ENCODE results near the gene SYT1.
A peak's percentile ranks its signal among the peaks of the same experiment; 100 is the strongest.
"Not testable (repeated sequence)": the region's sequence is repeated elsewhere in the genome, so short reads cannot be mapped to it uniquely, and the experiment has no call there.

SYT1 gene

GRCh38 chr12:79406993-79407392 lies 542.4 kb downstream of the SYT1 start:
- DNase-seq (ENCODE audit: low read depth), result no peak

- peak; percentile 86 for DNase-seq (ENCODE audit: low read depth)
Observed at GRCh38 chr12:79407671-79408622, 543.4 kb downstream of the SYT1 start.

- no peak for DNase-seq (ENCODE audit: low read depth)
Observed at GRCh38 chr12:79408689-79409088, 544.1 kb downstream of the SYT1 start.

- DNase-seq (ENCODE audit: low read depth), result peak; percentile 87
Observed at GRCh38 chr12:79409562-79409961, 545.0 kb downstream of the SYT1 start.

- no peak for DNase-seq (ENCODE audit: low read depth)
Observed at GRCh38 chr12:79411791-79412190, 547.2 kb downstream of the SYT1 start.

DNA sequence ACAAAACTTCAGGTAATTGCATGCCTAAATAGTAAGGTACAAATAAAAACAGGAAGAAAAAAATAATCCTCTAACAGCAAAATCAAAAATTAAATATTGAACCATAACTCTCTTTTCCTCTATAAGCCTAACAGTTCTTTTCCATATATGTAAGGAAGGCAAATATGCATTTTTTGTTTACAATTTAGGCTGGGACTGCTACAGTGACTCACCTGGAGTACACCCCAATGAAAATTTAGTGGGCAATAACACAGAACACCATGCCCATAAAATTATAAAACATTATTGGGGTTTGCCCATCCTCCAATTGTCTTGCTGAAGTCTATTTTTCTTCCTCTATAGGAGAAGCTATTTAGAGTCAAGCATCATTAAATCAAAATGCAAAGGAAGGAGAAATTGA lies 549.2 kb downstream of the SYT1 start:
- DNase-seq (ENCODE audit: low read depth), result no peak

GRCh38 chr12:79414252-79414651 lies 549.7 kb downstream of the SYT1 start:
- no peak for DNase-seq (ENCODE audit: low read depth)

GRCh38 chr12:79415321-79415720 lies 550.7 kb downstream of the SYT1 start:
- DNase-seq (ENCODE audit: low read depth), result peak; percentile 54

GRCh38 chr12:79415746-79416435 lies 551.3 kb downstream of the SYT1 start:
- DNase-seq (ENCODE audit: low read depth), result peak; percentile 37

- DNase-seq (ENCODE audit: low read depth), result peak; percentile 90
Observed at GRCh38 chr12:79420146-79420618, 555.6 kb downstream of the SYT1 start.

DNA sequence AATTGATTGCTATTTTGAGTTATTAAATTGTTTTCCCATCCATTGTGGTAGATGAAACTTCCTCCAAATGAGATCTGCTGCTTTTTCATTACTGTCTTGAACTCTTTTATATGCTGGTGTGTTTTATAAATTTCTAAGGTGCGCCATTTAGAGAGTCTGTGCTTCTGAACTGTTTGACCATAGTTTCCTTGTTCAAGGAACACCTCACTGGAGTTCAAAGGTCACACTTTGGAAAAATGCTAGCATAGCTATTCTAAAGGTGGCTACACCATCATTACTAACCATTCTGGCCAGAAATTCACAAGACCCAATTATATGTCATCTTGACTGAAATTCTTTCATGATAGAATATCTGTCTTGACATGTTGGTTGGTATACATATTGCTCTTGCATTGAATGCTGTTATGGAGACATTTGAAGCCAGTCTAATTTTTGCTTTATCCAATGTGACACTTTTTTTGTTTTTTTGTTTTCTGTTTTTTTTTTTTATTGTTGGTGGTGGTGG lies 556.7 kb downstream of the SYT1 start:
- DNase-seq (ENCODE audit: low read depth), result no peak

DNA sequence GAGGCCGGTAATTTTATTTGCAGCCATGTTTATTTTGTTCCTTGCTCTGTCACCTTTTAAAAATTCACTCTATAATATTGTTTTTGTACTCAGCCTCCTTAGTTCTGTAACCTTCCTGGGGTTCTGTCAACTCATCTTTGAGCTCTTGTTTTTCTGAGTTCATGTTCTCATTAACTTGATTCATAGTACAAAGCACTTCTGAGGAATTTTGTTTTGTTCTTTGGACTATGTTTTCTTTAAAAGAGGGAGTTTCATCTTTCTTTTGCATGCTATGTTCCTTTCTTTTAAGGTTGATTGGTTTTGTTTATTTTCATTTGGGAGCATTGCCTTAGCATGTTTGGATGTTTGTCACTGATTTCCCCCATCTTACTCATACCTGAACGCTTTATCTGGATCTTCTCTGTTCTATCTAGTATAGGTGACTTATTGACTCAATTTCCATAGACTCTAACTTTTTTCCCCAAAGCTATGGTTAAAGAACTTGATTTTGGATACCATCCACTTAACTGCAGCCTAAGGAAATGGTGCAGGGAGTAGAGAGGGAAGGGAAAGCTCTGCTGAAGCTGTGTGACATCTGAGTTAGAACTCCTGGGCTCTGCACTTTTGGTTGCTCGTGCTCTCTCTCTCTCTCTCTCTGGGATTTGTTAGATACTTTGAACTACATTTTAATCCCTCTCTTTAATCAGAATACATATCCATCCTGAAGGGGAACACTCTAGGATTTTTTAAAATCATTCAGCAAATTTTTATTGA lies 557.7 kb downstream of the SYT1 start:
- DNase-seq (ENCODE audit: low read depth), result peak; percentile 84

DNA sequence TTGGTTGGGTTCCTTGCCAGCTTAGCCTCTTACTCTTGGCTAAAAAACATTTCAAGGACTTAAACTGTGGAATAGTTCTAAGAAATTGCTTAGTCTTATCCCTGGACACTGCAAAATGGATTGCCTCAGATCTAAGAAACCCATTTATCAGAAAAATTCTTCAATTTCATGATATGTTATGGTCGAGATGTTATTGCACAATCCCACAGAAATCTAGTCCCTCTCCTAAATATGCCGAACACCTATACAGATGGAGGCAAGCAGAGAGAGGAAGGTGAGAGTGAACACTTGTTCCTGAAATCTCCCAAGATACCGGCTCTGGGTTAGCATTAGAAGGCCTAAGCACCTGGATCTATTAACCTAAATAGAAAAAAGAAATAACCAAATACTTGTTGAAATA lies 559.0 kb downstream of the SYT1 start:
- peak; percentile 60 for DNase-seq (ENCODE audit: low read depth)

DNA sequence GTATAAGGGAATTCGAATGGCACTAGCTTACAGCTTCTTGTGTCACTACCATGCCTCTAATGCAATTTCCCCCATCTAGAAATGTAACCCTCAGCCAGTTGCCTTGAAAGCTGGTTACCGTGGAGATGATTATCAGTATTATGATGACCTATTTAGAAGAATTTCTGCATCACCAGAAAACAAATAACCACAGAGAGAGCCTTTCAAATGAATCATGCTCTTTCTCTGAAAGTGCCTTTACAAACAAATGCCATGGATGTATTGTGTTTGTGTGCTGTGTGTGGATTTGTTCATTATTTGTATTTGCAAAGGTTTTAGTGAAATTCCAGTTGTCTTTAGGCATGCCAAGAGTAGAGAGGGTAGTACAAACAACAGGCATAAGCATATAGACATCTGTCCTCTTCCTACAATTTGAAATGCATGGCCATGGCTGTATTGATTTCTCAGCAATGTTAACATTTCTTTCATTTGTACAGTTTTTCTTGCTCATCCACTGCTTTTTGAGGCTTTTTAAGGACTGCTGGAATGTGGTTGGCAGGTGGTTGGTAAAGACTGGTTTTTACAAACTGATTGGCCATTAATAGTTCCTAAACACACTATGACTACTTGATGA lies 559.6 kb downstream of the SYT1 start:
- DNase-seq (ENCODE audit: low read depth), result peak; percentile 98

GRCh38 chr12:79426121-79426520 lies 561.5 kb downstream of the SYT1 start:
- peak; percentile 77 for DNase-seq (ENCODE audit: low read depth)

DNA sequence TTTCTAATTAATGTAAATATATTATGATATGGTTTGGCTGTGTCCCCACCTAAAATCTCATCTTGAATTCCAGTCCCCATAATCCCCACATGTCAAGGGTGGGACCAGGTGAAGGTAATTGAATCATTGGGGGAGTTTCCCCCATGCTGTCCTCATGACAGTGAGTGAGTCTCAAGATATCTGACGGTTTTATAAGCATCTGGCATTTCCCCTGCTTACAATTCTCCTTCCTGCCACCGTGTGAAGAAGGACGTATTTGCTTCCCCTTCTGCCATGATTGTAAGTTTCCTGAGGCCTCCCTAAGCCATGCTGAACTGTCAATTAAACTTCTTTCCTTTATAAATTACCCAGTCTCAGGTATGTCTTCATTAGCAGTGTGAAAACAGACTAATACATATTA lies 562.2 kb downstream of the SYT1 start:
- DNase-seq (ENCODE audit: low read depth), result not testable (repeated sequence)

- no peak for DNase-seq (ENCODE audit: low read depth)
Observed at GRCh38 chr12:79433465-79434072, 569.0 kb downstream of the SYT1 start.

- DNase-seq (ENCODE audit: low read depth), result no peak
Observed at GRCh38 chr12:79434561-79434960, 570.0 kb downstream of the SYT1 start.

GRCh38 chr12:79435742-79436141 lies 571.2 kb downstream of the SYT1 start:
- no peak for DNase-seq (ENCODE audit: low read depth)

- no peak for DNase-seq (ENCODE audit: low read depth)
Observed at GRCh38 chr12:79438480-79439174, 574.1 kb downstream of the SYT1 start.

Measured in amniotic epithelial cell (primary cell).